WI38 (cell line): Measurements from ENCODE around the gene GLMP.
"Not testable (repeated sequence)": the region's sequence is repeated elsewhere in the genome, so short reads cannot be mapped to it uniquely, and the experiment has no call there.

Source experiments
- H3K4me3 ChIP-seq: 2 replicates; pipeline ENCODE4 v1.5.1; 2011; ENCODE audit warnings: low read depth, mild to moderate bottlenecking, control low read depth, low read length
- TF ChIP-seq, protein P1 (sequence below): IDR thresholded peaks from 2 replicates; pipeline ENCODE4 v1.5.1; 2012; ENCODE audit warnings: low read depth, mild to moderate bottlenecking, control low read depth, low read length

Gene GLMP

DNA sequence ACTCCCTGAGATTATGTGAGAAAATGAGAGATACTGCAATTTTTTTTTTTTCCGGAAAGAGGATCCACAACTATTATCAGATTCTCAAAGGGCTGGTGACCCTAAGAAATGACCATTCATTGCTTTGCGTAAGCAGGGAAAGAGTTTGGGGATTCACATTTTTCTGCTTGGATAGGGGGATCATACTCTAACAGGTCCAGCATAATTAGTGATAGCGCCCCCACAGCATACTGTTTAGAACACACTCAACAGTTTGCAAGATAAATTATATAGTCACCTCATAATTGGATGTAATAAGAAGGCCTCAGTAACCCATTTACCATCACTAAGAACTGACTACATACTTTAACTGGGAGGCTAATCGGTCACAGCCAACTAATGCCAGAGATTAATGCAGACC, 40.8 kb upstream of the GLMP start:
- peak overlapping the region; percentile 98 for H3K4me3 ChIP-seq
- TF ChIP-seq, protein P1, sequence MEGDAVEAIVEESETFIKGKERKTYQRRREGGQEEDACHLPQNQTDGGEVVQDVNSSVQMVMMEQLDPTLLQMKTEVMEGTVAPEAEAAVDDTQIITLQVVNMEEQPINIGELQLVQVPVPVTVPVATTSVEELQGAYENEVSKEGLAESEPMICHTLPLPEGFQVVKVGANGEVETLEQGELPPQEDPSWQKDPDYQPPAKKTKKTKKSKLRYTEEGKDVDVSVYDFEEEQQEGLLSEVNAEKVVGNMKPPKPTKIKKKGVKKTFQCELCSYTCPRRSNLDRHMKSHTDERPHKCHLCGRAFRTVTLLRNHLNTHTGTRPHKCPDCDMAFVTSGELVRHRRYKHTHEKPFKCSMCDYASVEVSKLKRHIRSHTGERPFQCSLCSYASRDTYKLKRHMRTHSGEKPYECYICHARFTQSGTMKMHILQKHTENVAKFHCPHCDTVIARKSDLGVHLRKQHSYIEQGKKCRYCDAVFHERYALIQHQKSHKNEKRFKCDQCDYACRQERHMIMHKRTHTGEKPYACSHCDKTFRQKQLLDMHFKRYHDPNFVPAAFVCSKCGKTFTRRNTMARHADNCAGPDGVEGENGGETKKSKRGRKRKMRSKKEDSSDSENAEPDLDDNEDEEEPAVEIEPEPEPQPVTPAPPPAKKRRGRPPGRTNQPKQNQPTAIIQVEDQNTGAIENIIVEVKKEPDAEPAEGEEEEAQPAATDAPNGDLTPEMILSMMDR: no peak

DNA sequence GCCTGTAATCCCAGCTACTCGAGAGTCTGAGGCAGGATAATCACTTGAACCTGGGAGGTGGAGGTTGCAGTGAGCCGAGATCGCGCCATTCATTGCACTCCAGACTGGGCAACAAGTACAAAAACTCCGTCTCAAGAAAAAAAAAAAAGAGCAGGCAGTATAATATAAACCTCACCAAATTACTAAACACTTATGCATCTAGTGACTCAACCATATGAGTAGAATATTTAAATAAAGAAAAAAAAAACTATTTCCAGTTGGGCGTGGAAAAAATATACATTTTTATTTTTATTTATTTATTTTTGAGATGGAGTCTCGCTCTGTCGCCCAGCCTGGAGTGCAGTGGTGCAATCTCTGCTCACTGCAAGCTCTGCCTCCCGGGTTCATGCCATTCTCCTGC, 27.7 kb upstream of the GLMP start:
- not testable (repeated sequence) for H3K4me3 ChIP-seq

DNA sequence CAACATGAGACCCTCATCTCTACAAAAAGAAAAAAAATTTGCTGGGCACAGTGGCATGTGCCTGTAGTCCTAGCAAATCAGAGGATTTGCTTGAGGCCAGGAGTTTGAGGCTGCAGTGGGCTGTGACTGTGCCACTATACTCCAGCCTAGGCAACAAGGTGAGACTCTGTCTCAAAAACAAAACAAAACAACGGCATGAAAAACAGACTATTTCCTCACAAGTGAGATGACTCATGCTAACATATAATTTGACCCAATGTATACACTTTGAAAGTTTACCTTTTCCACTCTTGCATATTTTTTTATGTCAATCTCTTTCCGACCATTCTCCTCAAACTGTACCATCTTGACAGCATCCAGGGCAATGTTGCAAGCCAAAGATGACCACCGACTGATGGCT, 25.1 kb upstream of the GLMP start:
- TF ChIP-seq, protein P1: no peak
- no peak overlapping the region for H3K4me3 ChIP-seq

DNA sequence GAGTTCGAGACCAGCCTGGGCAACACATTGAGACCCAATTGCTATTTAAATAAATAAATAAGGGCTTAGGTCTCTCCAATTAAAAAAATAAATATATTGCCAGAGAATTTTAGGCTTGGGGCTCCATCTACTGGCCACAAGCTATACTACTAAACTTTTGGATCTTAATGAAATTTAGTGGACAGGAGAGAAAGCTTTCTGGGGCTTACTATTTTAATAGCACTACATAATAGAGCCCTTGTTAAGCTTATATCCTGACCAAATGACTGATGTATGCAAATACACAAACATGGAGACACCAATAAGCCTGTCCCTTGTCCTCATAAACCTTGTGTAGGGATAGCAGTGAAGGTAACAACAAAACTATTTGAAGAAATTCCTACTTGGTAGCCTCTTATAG, 24.2 kb upstream of the GLMP start:
- TF ChIP-seq, protein P1: no peak; the same call in 1 of the 2 replicates
- H3K4me3 ChIP-seq: no peak overlapping the region

DNA sequence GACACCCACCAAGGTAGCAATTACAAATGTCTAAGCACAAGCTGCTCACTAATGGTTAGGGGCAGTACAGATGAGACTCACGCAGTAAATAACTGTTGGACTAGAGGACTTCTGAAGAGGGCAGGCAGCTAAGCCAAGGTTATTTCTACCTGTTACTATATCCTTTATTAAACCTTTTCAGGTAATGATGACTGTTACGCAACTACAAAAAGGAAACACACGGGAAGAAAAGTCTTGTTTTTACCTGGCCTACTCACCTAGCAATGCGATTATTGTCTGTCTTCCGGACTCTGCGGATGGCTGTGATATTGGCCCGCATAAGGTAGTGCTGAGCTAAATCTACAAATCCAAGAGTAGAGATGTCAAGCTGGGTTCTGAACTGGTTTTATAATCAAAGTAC, 21.4 kb upstream of the GLMP start:
- H3K4me3 ChIP-seq: no peak overlapping the region
- TF ChIP-seq, protein P1: no peak

DNA sequence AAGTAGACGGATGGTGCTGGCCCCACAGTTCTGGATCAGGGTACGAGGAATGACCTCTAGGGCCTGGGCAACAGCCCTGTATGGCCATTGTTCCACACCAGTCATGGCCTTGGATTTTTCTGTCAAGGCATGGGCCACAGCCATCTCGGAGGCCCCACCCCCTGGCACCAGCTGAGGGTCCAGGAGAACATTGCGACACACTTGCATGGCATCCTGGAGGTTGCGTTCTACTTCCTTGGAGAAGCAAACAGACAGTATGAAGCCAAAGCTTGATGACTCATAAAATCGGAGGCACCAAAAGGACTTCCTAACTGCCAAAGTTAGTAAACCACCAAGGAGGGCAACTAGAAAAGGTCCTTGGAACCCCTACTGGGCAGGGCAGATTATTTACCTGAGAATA, 15.5 kb upstream of the GLMP start:
- TF ChIP-seq, protein P1: no peak
- H3K4me3 ChIP-seq: no peak overlapping the region

DNA sequence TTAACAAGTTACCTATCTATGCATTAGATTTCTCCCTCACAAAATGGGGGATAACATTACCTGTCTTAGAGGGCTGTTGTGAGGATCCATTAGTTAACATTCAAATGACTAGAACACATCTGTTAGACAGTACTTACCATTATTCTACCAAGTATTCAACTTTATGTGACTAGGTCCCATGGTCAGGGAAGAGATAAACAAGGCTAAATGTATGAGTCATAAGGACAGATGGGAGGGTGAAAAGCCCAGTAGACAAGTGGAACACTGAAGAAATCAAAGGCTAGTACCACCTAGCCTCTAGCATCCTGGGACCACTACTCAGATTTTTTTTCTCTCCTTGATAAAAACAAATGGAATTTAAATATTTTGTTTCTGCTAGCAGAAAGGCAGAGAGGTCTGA, 12.6 kb upstream of the GLMP start:
- H3K4me3 ChIP-seq: no peak overlapping the region
- TF ChIP-seq, protein P1: no peak

DNA sequence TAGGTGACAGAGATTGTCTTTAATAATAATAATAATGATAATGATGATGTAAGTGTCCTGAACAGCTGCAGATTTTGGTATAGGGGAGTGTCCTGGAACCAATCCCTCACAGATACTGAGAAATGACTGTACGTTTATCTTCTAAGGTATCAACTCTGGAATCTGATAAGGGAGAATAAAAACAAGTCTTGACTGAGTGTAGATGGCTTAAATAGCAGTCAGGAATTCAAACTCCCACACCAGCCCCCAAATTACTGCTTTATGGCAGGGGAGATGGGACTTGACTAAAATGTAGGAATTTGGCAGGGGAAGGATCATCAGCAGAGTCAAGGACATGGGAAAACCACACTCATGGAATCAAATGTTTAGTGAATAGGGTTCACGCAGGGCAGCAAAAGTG, 9.7 kb upstream of the GLMP start:
- TF ChIP-seq, protein P1: no peak

More for the DNA sequence above, 9.7 kb upstream of the GLMP start:
- H3K4me3 ChIP-seq: no peak overlapping the region
